ENCODE measurements around the gene SMC3.

The SMC3 gene

DNA sequence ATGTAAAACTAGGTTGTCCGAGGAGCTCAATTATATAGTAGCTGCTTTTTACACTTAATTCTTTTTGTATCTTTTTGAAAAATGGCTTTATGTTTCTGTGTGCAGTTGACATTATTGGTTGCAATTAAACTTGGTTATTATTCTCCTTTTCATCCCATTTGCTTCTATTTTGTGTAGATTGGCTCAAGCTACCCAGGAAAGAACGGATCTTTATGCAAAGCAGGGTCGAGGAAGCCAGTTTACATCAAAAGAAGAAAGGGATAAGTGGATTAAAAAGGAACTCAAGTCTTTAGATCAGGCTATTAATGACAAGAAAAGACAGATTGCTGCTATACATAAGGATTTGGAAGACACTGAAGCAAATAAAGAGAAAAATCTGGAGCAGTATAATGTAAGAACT lies 16.5 kb downstream of the SMC3 start:
- Histone ChIP-seq H3K4me2 (ENCODE audit: low read length) (no peak overlapping the region), H3K4me1 (no peaks in the 10 kb centered on the region), H3K27me3 (ENCODE audit: control insufficient read depth, insufficient read depth, low read length) (no peaks in the 10 kb centered on the region), H3K27ac (no peak overlapping the region), H3K79me2 (no peaks in the 10 kb centered on the region), H3K36me3 (ENCODE audit: control insufficient read depth, insufficient read depth, low read length) (no peaks in the 10 kb centered on the region), H3K4me3 (ENCODE audit: low read depth, low read length) (no peak overlapping the region), H2AFZ (no peak overlapping the region), H3K9me3 (ENCODE audit: control insufficient read depth, low read length) (no peaks in the 10 kb centered on the region), H3K9ac (no peak overlapping the region)
- TF ChIP-seq, protein P1, sequence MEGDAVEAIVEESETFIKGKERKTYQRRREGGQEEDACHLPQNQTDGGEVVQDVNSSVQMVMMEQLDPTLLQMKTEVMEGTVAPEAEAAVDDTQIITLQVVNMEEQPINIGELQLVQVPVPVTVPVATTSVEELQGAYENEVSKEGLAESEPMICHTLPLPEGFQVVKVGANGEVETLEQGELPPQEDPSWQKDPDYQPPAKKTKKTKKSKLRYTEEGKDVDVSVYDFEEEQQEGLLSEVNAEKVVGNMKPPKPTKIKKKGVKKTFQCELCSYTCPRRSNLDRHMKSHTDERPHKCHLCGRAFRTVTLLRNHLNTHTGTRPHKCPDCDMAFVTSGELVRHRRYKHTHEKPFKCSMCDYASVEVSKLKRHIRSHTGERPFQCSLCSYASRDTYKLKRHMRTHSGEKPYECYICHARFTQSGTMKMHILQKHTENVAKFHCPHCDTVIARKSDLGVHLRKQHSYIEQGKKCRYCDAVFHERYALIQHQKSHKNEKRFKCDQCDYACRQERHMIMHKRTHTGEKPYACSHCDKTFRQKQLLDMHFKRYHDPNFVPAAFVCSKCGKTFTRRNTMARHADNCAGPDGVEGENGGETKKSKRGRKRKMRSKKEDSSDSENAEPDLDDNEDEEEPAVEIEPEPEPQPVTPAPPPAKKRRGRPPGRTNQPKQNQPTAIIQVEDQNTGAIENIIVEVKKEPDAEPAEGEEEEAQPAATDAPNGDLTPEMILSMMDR (IDR thresholded peaks at IDR 0.05): no peak

DNA sequence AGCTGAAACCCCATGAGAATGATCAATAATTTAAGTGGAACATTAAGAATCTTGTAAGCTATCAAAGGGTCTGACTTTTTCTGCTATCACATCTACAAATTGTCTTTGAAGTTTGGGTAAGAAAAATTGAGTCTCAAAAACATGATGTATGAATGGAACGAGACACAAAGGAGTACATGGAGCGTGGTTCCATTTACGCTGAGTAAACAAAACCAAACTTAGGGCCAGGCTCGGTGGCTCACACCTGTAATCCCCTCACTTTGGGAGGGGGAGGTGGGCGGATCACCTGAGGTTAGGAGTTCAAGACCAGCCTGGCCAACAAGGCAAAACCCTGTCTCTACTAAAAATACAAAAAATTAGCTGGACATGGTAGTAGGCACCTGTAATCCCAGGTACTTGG lies 24.3 kb downstream of the SMC3 start:
- Histone ChIP-seq H3K4me1 (no peaks in the 10 kb centered on the region), H3K36me3 (ENCODE audit: control insufficient read depth, insufficient read depth, low read length) (no peaks in the 10 kb centered on the region), H3K4me3 (ENCODE audit: low read depth, low read length) (no peak overlapping the region), H3K79me2 (no peaks in the 10 kb centered on the region), H2AFZ (no peak overlapping the region), H3K27me3 (ENCODE audit: control insufficient read depth, insufficient read depth, low read length) (no peaks in the 10 kb centered on the region), H3K9ac (no peak overlapping the region), H3K4me2 (ENCODE audit: low read length) (no peak overlapping the region), H3K9me3 (ENCODE audit: control insufficient read depth, low read length) (no peaks in the 10 kb centered on the region), H3K27ac (no peak overlapping the region)
- TF ChIP-seq, protein P1 (IDR thresholded peaks at IDR 0.05): no peak

GRCh38 chr10:110597476-110597875 lies 30.0 kb downstream of the SMC3 start:
- no peaks in the 10 kb centered on the region for H3K9me3 ChIP-seq (ENCODE audit: control insufficient read depth, low read length)
- H3K4me1 ChIP-seq: no peaks in the 10 kb centered on the region
- no peak overlapping the region for H3K9ac ChIP-seq
- H3K4me3 ChIP-seq (ENCODE audit: low read depth, low read length): no peak overlapping the region
- no peak overlapping the region for H2AFZ ChIP-seq
- no peaks in the 10 kb centered on the region for H3K79me2 ChIP-seq
- H3K36me3 ChIP-seq (ENCODE audit: control insufficient read depth, insufficient read depth, low read length): no peaks in the 10 kb centered on the region
- no peak overlapping the region for H3K27ac ChIP-seq
- H3K27me3 ChIP-seq (ENCODE audit: control insufficient read depth, insufficient read depth, low read length): no peaks in the 10 kb centered on the region
- TF ChIP-seq, protein P1 (IDR thresholded peaks at IDR 0.05): no peak
- no peak overlapping the region for H3K4me2 ChIP-seq (ENCODE audit: low read length)

GRCh38 chr10:110600487-110601101 lies 33.1 kb downstream of the SMC3 start:
- no peak overlapping the region for H3K4me2 ChIP-seq (ENCODE audit: low read length)
- H3K4me1 ChIP-seq: no peaks in the 10 kb centered on the region
- H3K27me3 ChIP-seq (ENCODE audit: control insufficient read depth, insufficient read depth, low read length): no peaks in the 10 kb centered on the region
- no peaks in the 10 kb centered on the region for H3K79me2 ChIP-seq
- TF ChIP-seq, protein P1 (IDR thresholded peaks at IDR 0.05): peak; percentile 20
- no peaks in the 10 kb centered on the region for H3K9me3 ChIP-seq (ENCODE audit: control insufficient read depth, low read length)
- H3K4me3 ChIP-seq (ENCODE audit: low read depth, low read length): no peak overlapping the region
- no peaks in the 10 kb centered on the region for H3K36me3 ChIP-seq (ENCODE audit: control insufficient read depth, insufficient read depth, low read length)
- no peak overlapping the region for H2AFZ ChIP-seq
- no peak overlapping the region for H3K9ac ChIP-seq
- no peak overlapping the region for H3K27ac ChIP-seq

GRCh38 chr10:110601581-110601980 lies 34.1 kb downstream of the SMC3 start:
- Histone ChIP-seq H3K79me2 (no peaks in the 10 kb centered on the region), H3K36me3 (ENCODE audit: control insufficient read depth, insufficient read depth, low read length) (no peaks in the 10 kb centered on the region), H3K27ac (no peak overlapping the region), H3K4me1 (no peaks in the 10 kb centered on the region), H3K9ac (no peak overlapping the region), H3K4me2 (ENCODE audit: low read length) (no peak overlapping the region), H3K4me3 (ENCODE audit: low read depth, low read length) (no peak overlapping the region), H3K9me3 (ENCODE audit: control insufficient read depth, low read length) (no peaks in the 10 kb centered on the region), H2AFZ (no peak overlapping the region), H3K27me3 (ENCODE audit: control insufficient read depth, insufficient read depth, low read length) (no peaks in the 10 kb centered on the region)
- TF ChIP-seq, protein P1 (IDR thresholded peaks at IDR 0.05): no peak

All from parathyroid adenoma (tissue), 2 donors.